Neural cell (in vitro differentiated cells): ENCODE data around the gene NR5A2. TPM values are rescaled to one million over a fixed set of nuclear protein-coding genes. Genes with fewer than 3 reads are reported as not detected.

ENCODE experiments used
- H2AFZ ChIP-seq: fragments of 200-600, 300-800 bp; sonication (generic), shearing (Covaris generic); 2 replicates; pipeline ENCODE4 v1.6.0; 2014; ENCODE audit warnings: low read depth, mild to moderate bottlenecking, antibody characterized with exemption, low read length, moderate library complexity
- H3F3A ChIP-seq: fragments of 200-600 bp; shearing (Covaris generic); 2 replicates; pipeline ENCODE4 v1.6.1; 2016; ENCODE audit warnings: mild to moderate bottlenecking, moderate library complexity, mixed read lengths, antibody characterized with exemption, low read length; ENCODE audit not compliant: insufficient read depth, poor library complexity, severe bottlenecking
- H3K27ac ChIP-seq: fragments of 200-600, 300-800 bp; sonication (generic), shearing (Covaris generic); 2 replicates; pipeline ENCODE4 v1.5.1; 2014; ENCODE audit warnings: mild to moderate bottlenecking, low read length, moderate library complexity
- H3K27me3 ChIP-seq: fragments of 300-800, 200-600 bp; sonication (generic), shearing (Covaris generic); 2 replicates; pipeline ENCODE4 v1.6.0; 2014; ENCODE audit warnings: mild to moderate bottlenecking, low read depth, low read length, moderate library complexity; ENCODE audit not compliant: insufficient read depth
- H3K36me3 ChIP-seq: fragments of 300-800, 200-600 bp; sonication (generic), shearing (Covaris generic); 2 replicates; pipeline ENCODE4 v1.5.1; 2014; ENCODE audit warnings: mild to moderate bottlenecking, antibody characterized with exemption, low read length, moderate library complexity; ENCODE audit not compliant: insufficient read depth
- H3K4me2 ChIP-seq: fragments of 300-800, 200-600 bp; sonication (generic), shearing (Covaris generic); 2 replicates; pipeline ENCODE4 v1.6.0; 2014; ENCODE audit warnings: mild to moderate bottlenecking, low read length
- H3K4me3 ChIP-seq: fragments of 300-800, 200-600 bp; sonication (generic), shearing (Covaris generic); 2 replicates; pipeline ENCODE4 v1.5.1; 2014; ENCODE audit warnings: mild to moderate bottlenecking, low read length, moderate library complexity
- H3K79me2 ChIP-seq: fragments of 200-600 bp; shearing (Covaris generic); replicated peaks from 2 replicates; pipeline ENCODE4 v1.6.0; 2014; ENCODE audit warnings: mild to moderate bottlenecking, low read length, moderate library complexity; ENCODE audit not compliant: insufficient read depth
- H3K9ac ChIP-seq: fragments of 300-800, 200-600 bp; sonication (generic), shearing (Covaris generic); 2 replicates; pipeline ENCODE4 v1.6.1; 2016; ENCODE audit warnings: mild to moderate bottlenecking, low read length, mixed read lengths
- H3K9me2 ChIP-seq: fragments of 200-600 bp; shearing (Covaris generic); 2 replicates; pipeline ENCODE4 v1.6.1; 2016; ENCODE audit warnings: mild to moderate bottlenecking, low read length, mixed read lengths; ENCODE audit not compliant: insufficient read depth
- H3K9me3 ChIP-seq: fragments of 200-600, 300-800 bp; sonication (generic), shearing (Covaris generic); 2 replicates; pipeline ENCODE4 v1.6.1; 2016; ENCODE audit warnings: mild to moderate bottlenecking, mixed run types, low read length, moderate library complexity, mixed read lengths
- H4K20me1 ChIP-seq: fragments of 200-600 bp; shearing (Covaris generic); 2 replicates; pipeline ENCODE4 v1.6.1; 2016; ENCODE audit warnings: mild to moderate bottlenecking, mixed run types; ENCODE audit not compliant: insufficient read depth
- EP300 ChIP-seq: fragments of 450-650 bp; conservative IDR thresholded peaks from 2 replicates; pipeline ENCODE4 v1.6.1; 2014; ENCODE audit warnings: antibody characterized with exemption, mild to moderate bottlenecking, moderate library complexity; ENCODE audit not compliant: poor library complexity, severe bottlenecking
- EZH2 ChIP-seq: fragments of 200-600, 300-800 bp; shearing (Covaris generic), sonication (generic); IDR thresholded peaks from 2 replicates; pipeline ENCODE4 v1.6.1; 2014; ENCODE audit warnings: antibody characterized with exemption, low read length, borderline replicate concordance, mild to moderate bottlenecking; ENCODE audit not compliant: insufficient read depth, poor library complexity, severe bottlenecking
- MXI1 ChIP-seq: fragments of 450-650 bp; conservative IDR thresholded peaks from 2 replicates; pipeline ENCODE4 v1.6.1; 2014; ENCODE audit warnings: antibody characterized with exemption, mild to moderate bottlenecking; ENCODE audit not compliant: poor library complexity, severe bottlenecking
- POLR2AphosphoS5 ChIP-seq: IDR thresholded peaks from 2 replicates; pipeline ENCODE4 v1.6.1; 2012
- RAD21 ChIP-seq: fragments of 450-650 bp; conservative IDR thresholded peaks from 2 replicates; pipeline ENCODE4 v1.6.1; 2014; ENCODE audit warnings: antibody characterized with exemption, mild to moderate bottlenecking, moderate library complexity
- REST ChIP-seq: IDR thresholded peaks from 2 replicates; pipeline ENCODE4 v1.6.1; 2012; ENCODE audit warnings: borderline replicate concordance
- SMC3 ChIP-seq: fragments of 450-650 bp; conservative IDR thresholded peaks from 2 replicates; pipeline ENCODE4 v1.6.1; 2014; ENCODE audit warnings: antibody characterized with exemption, mild to moderate bottlenecking, moderate library complexity; ENCODE audit not compliant: poor library complexity
- TAF1 ChIP-seq: IDR thresholded peaks from 2 replicates; pipeline ENCODE4 v1.6.1; 2012; ENCODE audit warnings: low read depth
- polyA plus RNA-seq: library from polyadenylated mRNA; depleted of rRNA; stranded (reverse); fragments of >200 nt; gene quantifications from 2 replicates; pipeline ENCODE4 v1.2.3, GENCODE V29; 2014
- TF ChIP-seq, protein P1 (sequence below): fragments of 450-650 bp; IDR thresholded peaks from 2 replicates; pipeline ENCODE4 v1.5.1; 2014; ENCODE audit warnings: antibody characterized with exemption, mild to moderate bottlenecking, moderate library complexity; ENCODE audit not compliant: poor library complexity, severe bottlenecking

Gene NR5A2
- polyA plus RNA-seq, 1 donor from 2014 or later, result not detected

DNA sequence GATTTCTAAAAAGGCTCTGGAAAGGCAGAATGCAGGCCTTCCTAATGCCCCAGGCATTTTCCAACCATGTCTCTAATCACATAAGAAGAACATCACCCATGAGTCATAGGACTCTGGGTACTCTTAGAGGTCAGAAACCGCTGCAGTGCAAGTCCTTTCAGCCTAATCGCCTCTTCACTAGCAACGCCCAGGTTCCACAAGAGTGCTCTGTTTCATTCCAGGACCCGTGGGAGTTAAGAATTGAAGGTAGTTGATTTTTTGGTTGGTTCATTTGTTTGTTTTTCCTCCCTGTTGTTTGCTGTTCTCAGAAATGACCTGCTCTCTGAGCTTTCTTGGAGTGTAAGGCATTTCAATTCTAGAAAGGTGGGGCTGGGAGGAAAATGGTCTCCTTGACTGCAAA is 123.2 kb downstream of the NR5A2 start:
- H3K9me2 ChIP-seq, result no peaks in the 10 kb centered on the region
- no peaks in the 10 kb centered on the region for H3K36me3 ChIP-seq
- no peaks in the 10 kb centered on the region for H4K20me1 ChIP-seq
- H3K4me2 ChIP-seq, result no peak overlapping the region
- no peaks in the 10 kb centered on the region for H3F3A ChIP-seq
- H3K9ac ChIP-seq, result no peak overlapping the region
- no peak overlapping the region for H3K27ac ChIP-seq
- H3K9me3 ChIP-seq, result no peaks in the 10 kb centered on the region
- TF ChIP-seq, protein P1, sequence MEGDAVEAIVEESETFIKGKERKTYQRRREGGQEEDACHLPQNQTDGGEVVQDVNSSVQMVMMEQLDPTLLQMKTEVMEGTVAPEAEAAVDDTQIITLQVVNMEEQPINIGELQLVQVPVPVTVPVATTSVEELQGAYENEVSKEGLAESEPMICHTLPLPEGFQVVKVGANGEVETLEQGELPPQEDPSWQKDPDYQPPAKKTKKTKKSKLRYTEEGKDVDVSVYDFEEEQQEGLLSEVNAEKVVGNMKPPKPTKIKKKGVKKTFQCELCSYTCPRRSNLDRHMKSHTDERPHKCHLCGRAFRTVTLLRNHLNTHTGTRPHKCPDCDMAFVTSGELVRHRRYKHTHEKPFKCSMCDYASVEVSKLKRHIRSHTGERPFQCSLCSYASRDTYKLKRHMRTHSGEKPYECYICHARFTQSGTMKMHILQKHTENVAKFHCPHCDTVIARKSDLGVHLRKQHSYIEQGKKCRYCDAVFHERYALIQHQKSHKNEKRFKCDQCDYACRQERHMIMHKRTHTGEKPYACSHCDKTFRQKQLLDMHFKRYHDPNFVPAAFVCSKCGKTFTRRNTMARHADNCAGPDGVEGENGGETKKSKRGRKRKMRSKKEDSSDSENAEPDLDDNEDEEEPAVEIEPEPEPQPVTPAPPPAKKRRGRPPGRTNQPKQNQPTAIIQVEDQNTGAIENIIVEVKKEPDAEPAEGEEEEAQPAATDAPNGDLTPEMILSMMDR, result no peak
- TF ChIP-seq EP300 (no peak), SMC3 (no peak), MXI1 (no peak), EZH2 (no peak)
- no peaks in the 10 kb centered on the region for H3K27me3 ChIP-seq
- no peak overlapping the region for H3K4me3 ChIP-seq
- no peaks in the 10 kb centered on the region for H3K79me2 ChIP-seq
- no peak overlapping the region for H2AFZ ChIP-seq

GRCh38 chr1:200152336-200152735 is 124.8 kb downstream of the NR5A2 start:
- H3K27me3 ChIP-seq, result no peaks in the 10 kb centered on the region
- H3K79me2 ChIP-seq, result no peaks in the 10 kb centered on the region
- H3K4me3 ChIP-seq, result no peak overlapping the region
- H3K9me2 ChIP-seq, result no peaks in the 10 kb centered on the region
- H3K9ac ChIP-seq, result no peak overlapping the region
- no peak overlapping the region for H2AFZ ChIP-seq
- H3K4me2 ChIP-seq, result no peak overlapping the region
- TF ChIP-seq EP300 (no peak), SMC3 (no peak), EZH2 (no peak), POLR2AphosphoS5 (no peak), TAF1 (no peak), MXI1 (no peak), RAD21 (no peak), REST (no peak)
- TF ChIP-seq, protein P1, result no peak
- H3K27ac ChIP-seq, result no peak overlapping the region
- no peaks in the 10 kb centered on the region for H3F3A ChIP-seq
- H3K9me3 ChIP-seq, result no peaks in the 10 kb centered on the region
- no peaks in the 10 kb centered on the region for H4K20me1 ChIP-seq
- H3K36me3 ChIP-seq, result no peaks in the 10 kb centered on the region
